ENCODE measurements around the gene BACE1.

DNA sequence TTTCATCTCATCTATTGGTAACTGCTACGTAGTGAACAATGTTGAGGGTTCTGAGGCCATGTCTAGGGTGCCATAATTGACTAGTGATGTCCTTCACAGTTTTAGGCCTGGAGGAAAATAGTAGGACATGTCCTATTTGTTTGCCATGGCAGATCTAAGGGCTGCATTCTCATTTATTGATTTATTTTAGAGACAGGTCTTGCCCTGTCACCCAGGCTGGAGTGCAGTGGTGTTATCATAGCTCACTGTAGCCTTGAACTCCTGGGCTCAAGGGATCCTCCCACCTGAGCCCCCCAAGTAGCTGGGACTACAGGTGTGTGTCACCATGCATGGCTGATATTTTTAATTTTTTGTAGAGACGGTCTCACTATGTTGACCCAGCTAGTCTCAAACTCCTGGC, 16.8 kb upstream of the BACE1 start:
- TF ChIP-seq, protein P1, sequence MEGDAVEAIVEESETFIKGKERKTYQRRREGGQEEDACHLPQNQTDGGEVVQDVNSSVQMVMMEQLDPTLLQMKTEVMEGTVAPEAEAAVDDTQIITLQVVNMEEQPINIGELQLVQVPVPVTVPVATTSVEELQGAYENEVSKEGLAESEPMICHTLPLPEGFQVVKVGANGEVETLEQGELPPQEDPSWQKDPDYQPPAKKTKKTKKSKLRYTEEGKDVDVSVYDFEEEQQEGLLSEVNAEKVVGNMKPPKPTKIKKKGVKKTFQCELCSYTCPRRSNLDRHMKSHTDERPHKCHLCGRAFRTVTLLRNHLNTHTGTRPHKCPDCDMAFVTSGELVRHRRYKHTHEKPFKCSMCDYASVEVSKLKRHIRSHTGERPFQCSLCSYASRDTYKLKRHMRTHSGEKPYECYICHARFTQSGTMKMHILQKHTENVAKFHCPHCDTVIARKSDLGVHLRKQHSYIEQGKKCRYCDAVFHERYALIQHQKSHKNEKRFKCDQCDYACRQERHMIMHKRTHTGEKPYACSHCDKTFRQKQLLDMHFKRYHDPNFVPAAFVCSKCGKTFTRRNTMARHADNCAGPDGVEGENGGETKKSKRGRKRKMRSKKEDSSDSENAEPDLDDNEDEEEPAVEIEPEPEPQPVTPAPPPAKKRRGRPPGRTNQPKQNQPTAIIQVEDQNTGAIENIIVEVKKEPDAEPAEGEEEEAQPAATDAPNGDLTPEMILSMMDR (IDR thresholded peaks at IDR 0.05; ENCODE audit: extremely low read depth in 1 of 2, insufficient read depth in 1 of 2, low read depth in 1 of 2, low read length in 2 of 2), result no peak
- TF ChIP-seq POLR2A (IDR thresholded peaks at IDR 0.05; ENCODE audit: low read depth, low read length) (no peak), FOS (IDR thresholded peaks at IDR 0.05; ENCODE audit: borderline replicate concordance, insufficient read depth, low read length) (no peak), JUN (IDR thresholded peaks at IDR 0.05; ENCODE audit: borderline replicate concordance, insufficient read depth, insufficient read length, low read depth) (no peak), EZH2 (IDR thresholded peaks at IDR 0.05; ENCODE audit: borderline replicate concordance, low read depth, low read length, severe bottlenecking) (no peak), POLR2AphosphoS5 (IDR thresholded peaks at IDR 0.05; ENCODE audit: insufficient read depth, low read depth, low read length) (no peak), MYC (IDR thresholded peaks at IDR 0.05; ENCODE audit: low read depth, low read length) (no peak), GATA2 (IDR thresholded peaks at IDR 0.05; ENCODE audit: insufficient read depth, insufficient read length, low read depth, low read length) (no peak)
- TF ChIP-seq, protein P2, sequence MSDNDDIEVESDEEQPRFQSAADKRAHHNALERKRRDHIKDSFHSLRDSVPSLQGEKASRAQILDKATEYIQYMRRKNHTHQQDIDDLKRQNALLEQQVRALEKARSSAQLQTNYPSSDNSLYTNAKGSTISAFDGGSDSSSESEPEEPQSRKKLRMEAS (IDR thresholded peaks at IDR 0.05; ENCODE audit: insufficient read depth, insufficient read length), result no peak

All from endothelial cell of umbilical vein (primary cell).